GM12865 (cell line): Measurements from ENCODE around the gene IDH3G.

Source experiments
- DNase-seq: peaks from one replicate; pipeline ENCODE4 v3.0.0; 2010; ENCODE audit warnings: low read depth
- H3K4me3 ChIP-seq: 2 replicates; pipeline ENCODE4 v1.5.1; 2011; ENCODE audit warnings: mild to moderate bottlenecking, low read depth, low read length, control low read depth
- CTCF ChIP-seq: IDR thresholded peaks from 2 replicates; pipeline ENCODE4 v1.5.1; 2011; ENCODE audit warnings: low read length, control low read depth, low read depth, inconsistent platforms; ENCODE audit not compliant: insufficient read depth; ENCODE audit errors: missing control alignments

Gene IDH3G

DNA sequence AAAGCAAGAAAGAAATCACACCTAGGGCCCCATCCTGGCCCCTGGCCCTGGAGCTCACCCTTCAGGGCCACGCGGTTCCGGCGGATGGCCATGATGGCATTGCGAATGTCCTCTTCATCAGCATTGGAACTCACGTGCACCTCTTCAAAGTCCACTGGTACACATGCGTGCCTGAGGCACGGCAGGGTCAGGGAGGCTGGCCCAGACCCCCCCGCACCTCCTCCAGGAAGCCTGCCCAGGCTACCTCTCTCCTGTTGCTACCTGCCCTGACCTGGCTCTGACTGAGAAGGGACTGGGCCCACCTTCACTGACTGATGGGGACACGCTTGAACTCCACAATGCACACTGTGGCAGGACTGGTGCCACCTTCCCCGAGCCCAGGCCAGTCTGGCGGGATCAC is 4.5 kb downstream of the IDH3G start:
- no peak for TF ChIP-seq CTCF
- DNase-seq = no peak
- no peak overlapping the region for H3K4me3 ChIP-seq

DNA sequence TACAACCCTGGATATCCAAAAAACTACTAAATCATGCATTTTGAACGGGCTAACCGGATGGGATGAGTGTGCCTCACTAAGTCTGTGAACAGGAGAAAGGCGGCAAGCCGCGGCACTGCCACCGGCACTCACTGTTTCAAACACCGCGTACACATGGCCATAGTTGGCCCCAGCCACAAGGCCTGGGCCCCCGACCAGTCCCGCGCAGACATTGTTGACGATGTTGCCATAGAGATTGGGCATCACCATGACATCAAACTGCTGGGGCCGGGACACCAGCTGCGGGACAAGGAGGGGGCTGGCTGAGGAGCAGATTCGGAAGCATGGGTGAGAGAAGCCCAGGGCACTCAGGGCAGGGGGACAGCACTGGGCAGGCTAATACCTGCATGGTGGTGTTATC is 7.5 kb downstream of the IDH3G start:
- no peak overlapping the region for H3K4me3 ChIP-seq
- DNase-seq = no peak
- TF ChIP-seq CTCF = no peak

- no peak for DNase-seq
- H3K4me3 ChIP-seq = no peak overlapping the region
- no peak for TF ChIP-seq CTCF
Measured at GRCh38 chrX:153784325-153784967, 9.7 kb downstream of the IDH3G start.

- no peak for TF ChIP-seq CTCF
Measured at GRCh38 chrX:153783378-153784013, 10.7 kb downstream of the IDH3G start.

GRCh38 chrX:153782871-153783270 is 11.3 kb downstream of the IDH3G start:
- no peak for DNase-seq
- TF ChIP-seq CTCF = no peak
- no peak overlapping the region for H3K4me3 ChIP-seq

More at GRCh38 chrX:153783378-153784013, 10.7 kb downstream of the IDH3G start:
- no peak for DNase-seq
- H3K4me3 ChIP-seq = no peak overlapping the region

DNA sequence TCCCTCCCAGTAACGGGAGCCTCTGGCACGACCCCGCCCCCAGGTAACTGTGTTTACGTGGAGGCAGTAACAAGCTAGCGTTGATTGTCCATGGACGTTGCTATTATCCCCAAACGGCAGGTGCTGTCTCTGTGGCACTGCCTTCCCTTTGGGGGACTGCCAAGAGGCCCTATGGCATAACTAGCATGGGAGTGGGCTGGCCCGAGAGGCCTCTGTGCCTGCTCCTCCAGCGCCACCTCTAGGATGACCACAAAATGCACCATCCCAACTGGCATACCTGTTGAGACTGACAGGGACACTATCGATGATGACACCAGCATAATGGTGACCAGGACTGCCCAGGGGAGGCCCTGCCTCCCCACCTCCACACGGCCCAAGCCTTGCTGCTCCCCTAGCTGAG is 11.9 kb downstream of the IDH3G start:
- no peak for TF ChIP-seq CTCF
- H3K4me3 ChIP-seq = no peak overlapping the region
- DNase-seq = no peak
